Ovary (tissue), 3 donors: ENCODE measurements around the gene RNF7.

Experiments
- CTCF ChIP-seq, 3 donors: fragments of 450-650 bp in 2 of 3; fragments of 200-600 bp in 1 of 3; IDR thresholded peaks; one replicate each; pipeline versions ENCODE4 v1.5.1 to v1.8.0; 2016 to 2022; ENCODE audit warnings: antibody characterized with exemption in 3 of 3, mild to moderate bottlenecking in 1 of 3
- POLR2A ChIP-seq: fragments of 450-650 bp; IDR thresholded peaks from one replicate; pipeline ENCODE4 v1.6.1; 2017; ENCODE audit warnings: antibody characterized with exemption, mild to moderate bottlenecking, moderate library complexity
- donor health status: DM: no; HTN: no; CAD: no.

GRCh38 chr3:141738891-141739363 lies 829 bp downstream of the RNF7 start:
- TF ChIP-seq POLR2A = no peak
- TF ChIP-seq CTCF (IDR thresholded peaks at IDR 0.05) = no peak
